H9 (cell line): ENCODE measurements around the gene AACS. TPM values are rescaled to one million over a fixed set of nuclear protein-coding genes. Genes with fewer than 3 reads are reported as not detected.

Experiments used
- DNase-seq: peaks from one replicate; pipeline ENCODE4 v3.0.0-alpha.2; 2017
- H2AFZ ChIP-seq: one replicate; pipeline ENCODE4 v1.6.1; 2013; ENCODE audit warnings: mild to moderate bottlenecking, low read length, control low read depth, moderate library complexity
- H2AK5ac ChIP-seq: 2 replicates; pipeline ENCODE4 v1.6.1; 2013; ENCODE audit warnings: low read length, control low read depth, mixed read lengths; ENCODE audit not compliant: insufficient read length
- H2BK120ac ChIP-seq: one replicate; pipeline ENCODE4 v1.6.1; 2013; ENCODE audit warnings: low read depth, mild to moderate bottlenecking, low read length, control low read depth, inconsistent platforms; ENCODE audit not compliant: poor library complexity, severe bottlenecking
- H2BK12ac ChIP-seq: 2 replicates; pipeline ENCODE4 v1.6.1; 2013; ENCODE audit warnings: low read length, control low read depth, mixed read lengths, low read depth; ENCODE audit not compliant: insufficient read length
- H2BK15ac ChIP-seq: 2 replicates; pipeline ENCODE4 v1.6.1; 2013; ENCODE audit warnings: low read depth, low read length, control low read depth
- H2BK20ac ChIP-seq: one replicate; pipeline ENCODE4 v1.6.1; 2013; ENCODE audit warnings: low read depth, mild to moderate bottlenecking, low read length, control low read depth, inconsistent platforms; ENCODE audit not compliant: poor library complexity, severe bottlenecking
- H2BK5ac ChIP-seq: 2 replicates; pipeline ENCODE4 v1.6.1; 2013; ENCODE audit warnings: low read length, control low read depth, mixed read lengths; ENCODE audit not compliant: insufficient read length
- H3K14ac ChIP-seq: 2 replicates; pipeline ENCODE4 v1.6.1; 2013; ENCODE audit warnings: low read length, control low read depth; ENCODE audit not compliant: insufficient read depth
- H3K18ac ChIP-seq: 2 replicates; pipeline ENCODE4 v1.6.1; 2013; ENCODE audit warnings: low read depth, mild to moderate bottlenecking, mixed read lengths, low read length, control low read depth; ENCODE audit not compliant: insufficient read length
- H3K23ac ChIP-seq: 2 replicates; pipeline ENCODE4 v1.6.1; 2013; ENCODE audit warnings: low read length, control low read depth, mixed read lengths, low read depth; ENCODE audit not compliant: insufficient read length
- H3K23me2 ChIP-seq: 2 replicates; pipeline ENCODE4 v1.6.1; 2013; ENCODE audit warnings: low read depth, mild to moderate bottlenecking, mixed read lengths, low read length, control low read depth; ENCODE audit not compliant: insufficient read length, poor library complexity, severe bottlenecking
- H3K27ac ChIP-seq: 2 replicates; pipeline ENCODE4 v1.5.1; 2013; ENCODE audit warnings: low read length, control low read depth, mixed read lengths, low read depth; ENCODE audit not compliant: insufficient read length
- H3K27me3 ChIP-seq: 2 replicates; pipeline ENCODE4 v1.6.1; 2013; ENCODE audit warnings: low read length, control low read depth, inconsistent platforms; ENCODE audit not compliant: insufficient read depth
- H3K4ac ChIP-seq: 2 replicates; pipeline ENCODE4 v1.6.1; 2013; ENCODE audit warnings: low read depth, mild to moderate bottlenecking, control low read depth, inconsistent platforms, low read length, moderate library complexity
- H3K4me1 ChIP-seq: 2 replicates; pipeline ENCODE4 v1.6.1; 2013; ENCODE audit warnings: low read length, control low read depth, inconsistent platforms; ENCODE audit not compliant: insufficient read depth
- H3K4me2 ChIP-seq: 2 replicates; pipeline ENCODE4 v1.6.1; 2013; ENCODE audit warnings: low read length, control low read depth, mixed read lengths; ENCODE audit not compliant: insufficient read length, insufficient read depth
- H3K56ac ChIP-seq: 2 replicates; pipeline ENCODE4 v1.6.1; 2013; ENCODE audit warnings: low read depth, mild to moderate bottlenecking, mixed read lengths, low read length, control low read depth; ENCODE audit not compliant: insufficient read length
- H3K79me1 ChIP-seq: 2 replicates; pipeline ENCODE4 v1.6.1; 2013; ENCODE audit warnings: low read depth, mild to moderate bottlenecking, moderate library complexity, low read length, control low read depth, inconsistent platforms; ENCODE audit not compliant: insufficient read depth, poor library complexity, severe bottlenecking
- H3K79me2 ChIP-seq: 2 replicates; pipeline ENCODE4 v1.6.1; 2013; ENCODE audit warnings: low read length, control low read depth, inconsistent platforms; ENCODE audit not compliant: insufficient read depth
- H3K9ac ChIP-seq: 2 replicates; pipeline ENCODE4 v1.6.1; 2013; ENCODE audit warnings: low read length, control low read depth, mixed read lengths; ENCODE audit not compliant: insufficient read length; ENCODE audit errors: extremely low read depth
- H3K9me3 ChIP-seq: one replicate; pipeline ENCODE4 v1.6.1; 2013; ENCODE audit warnings: low read depth, low read length, inconsistent platforms; ENCODE audit not compliant: control insufficient read depth
- H3T11ph ChIP-seq: one replicate; pipeline ENCODE4 v1.6.1; 2013; ENCODE audit warnings: mild to moderate bottlenecking, low read length, control low read depth, inconsistent platforms
- H4K20me1 ChIP-seq: one replicate; pipeline ENCODE4 v1.6.1; 2013; ENCODE audit not compliant: control insufficient read depth, insufficient read length, insufficient read depth
- H4K5ac ChIP-seq: 2 replicates; pipeline ENCODE4 v1.6.1; 2013; ENCODE audit warnings: low read depth, mild to moderate bottlenecking, mixed read lengths, low read length, control low read depth; ENCODE audit not compliant: insufficient read length
- H4K8ac ChIP-seq: replicated peaks from 2 replicates; pipeline ENCODE4 v1.6.1; 2013; ENCODE audit warnings: low read length, control low read depth, mixed read lengths, low read depth; ENCODE audit not compliant: insufficient read length
- H4K91ac ChIP-seq: 2 replicates; pipeline ENCODE4 v1.6.1; 2013; ENCODE audit warnings: low read depth, mild to moderate bottlenecking, moderate library complexity, mixed read lengths, low read length, control low read depth; ENCODE audit not compliant: insufficient read length
- H3K27ac Mint-ChIP-seq, 3 experiments: 2 replicates in 2 of 3; 3 replicates in 1 of 3; pipeline ENCODE4 v1.8.0; 2020 to 2021; ENCODE audit warnings: mixed read lengths in 3 of 3, mild to moderate bottlenecking in 1 of 3, moderate library complexity in 1 of 3
- H3K27me3 Mint-ChIP-seq: 2 replicates; pipeline ENCODE4 v1.8.0; 2021; ENCODE audit warnings: low read depth, mild to moderate bottlenecking, moderate library complexity, mixed read lengths
- H3K36me3 Mint-ChIP-seq, 3 experiments: 2 replicates in 2 of 3; 3 replicates in 1 of 3; pipeline ENCODE4 v1.8.0; 2020 to 2021; ENCODE audit warnings: low read depth in 3 of 3, mixed read lengths in 3 of 3; ENCODE audit not compliant: insufficient read depth in 1 of 3
- H3K4me1 Mint-ChIP-seq, 2 experiments: 2 replicates each; pipeline ENCODE4 v1.8.0; 2020; ENCODE audit warnings: mixed read lengths in 2 of 2
- H3K4me3 Mint-ChIP-seq, 2 experiments: 2 replicates in 1 of 2; 3 replicates in 1 of 2; pipeline ENCODE4 v1.8.0; 2020 to 2021; ENCODE audit warnings: mild to moderate bottlenecking in 2 of 2, mixed read lengths in 2 of 2, moderate library complexity in 1 of 2
- H3K9me3 Mint-ChIP-seq, 2 experiments: 2 replicates in 1 of 2; 3 replicates in 1 of 2; pipeline ENCODE4 v1.8.0; 2020; ENCODE audit warnings: mild to moderate bottlenecking in 2 of 2, mixed read lengths in 2 of 2, moderate library complexity in 1 of 2
- CTCF ChIP-seq: fragments of 200-600 bp; sonication (generic); conservative IDR thresholded peaks from 3 replicates; pipeline ENCODE4 v1.8.0; 2021; ENCODE audit warnings: antibody characterized with exemption, mild to moderate bottlenecking
- WGBS: extraction: QIAGEN DNeasy Blood & Tissue Kit; methylation state at CpG from one replicate; pipeline ENCODE4 v1.1.7; 2013; ENCODE audit warnings: missing lambda C conversion rate, low lambda C conversion rate, mixed read lengths; ENCODE audit not compliant: insufficient read length; ENCODE audit errors: extremely low coverage; 5-methylcytosine and 5-hydroxymethylcytosine counted together
- total RNA-seq: library from RNA; stranded (reverse); gene quantifications from 2 replicates; pipeline ENCODE4 v1.2.1, GENCODE V29; 2021

AACS gene
- total RNA-seq, 1 experiment from 2014 or later = 35.0 TPM

- Histone ChIP-seq H2BK5ac (no peak overlapping the region), H2AK5ac (no peak overlapping the region), H3K4me2 (no peak overlapping the region), H2AFZ (no peak overlapping the region), H3K56ac (no peak overlapping the region), H3K27ac (no peak overlapping the region), H3K79me1 (no peaks in the 10 kb centered on the region), H3K79me2 (no peaks in the 10 kb centered on the region), H4K20me1 (no peaks in the 10 kb centered on the region), H2BK120ac (no peak overlapping the region), H3K23me2 (no peaks in the 10 kb centered on the region), H3K9ac (no peak overlapping the region), H3K4ac (no peak overlapping the region), H3K9me3 (no peaks in the 10 kb centered on the region), H2BK20ac (no peak overlapping the region), H4K5ac (no peak overlapping the region), H4K91ac (no peak overlapping the region), H3K23ac (no peak overlapping the region), H4K8ac (no peak overlapping the region), H3T11ph (no peak overlapping the region), H3K18ac (no peak overlapping the region), H3K14ac (no peak overlapping the region), H3K27me3 (no peaks in the 10 kb centered on the region), H3K4me1 (no peaks in the 10 kb centered on the region), H2BK15ac (no peak overlapping the region), H2BK12ac (no peak overlapping the region)
- DNase-seq = no peak
- no peak for TF ChIP-seq CTCF
- peaks cover 15% of the 10 kb centered on the region in 2 experiments for H3K4me1 Mint-ChIP-seq
- peaks cover 9% of the 10 kb centered on the region for H3K27me3 Mint-ChIP-seq
- H3K27ac Mint-ChIP-seq = no peak overlapping the region; a peak in 1 of 7 replicates
- WGBS = no CpG with 5 or more reads among the region's 12 CpGs
- H3K36me3 Mint-ChIP-seq = no peaks in the 10 kb centered on the region; a peak in 1 of 7 replicates
- H3K4me3 Mint-ChIP-seq = no peak overlapping the region
- no peaks in the 10 kb centered on the region for H3K9me3 Mint-ChIP-seq
Measured at GRCh38 chr12:125145196-125145595, 80.0 kb downstream of the AACS start.
